ENCODE data around the gene FAM117B.

The FAM117B gene

DNA sequence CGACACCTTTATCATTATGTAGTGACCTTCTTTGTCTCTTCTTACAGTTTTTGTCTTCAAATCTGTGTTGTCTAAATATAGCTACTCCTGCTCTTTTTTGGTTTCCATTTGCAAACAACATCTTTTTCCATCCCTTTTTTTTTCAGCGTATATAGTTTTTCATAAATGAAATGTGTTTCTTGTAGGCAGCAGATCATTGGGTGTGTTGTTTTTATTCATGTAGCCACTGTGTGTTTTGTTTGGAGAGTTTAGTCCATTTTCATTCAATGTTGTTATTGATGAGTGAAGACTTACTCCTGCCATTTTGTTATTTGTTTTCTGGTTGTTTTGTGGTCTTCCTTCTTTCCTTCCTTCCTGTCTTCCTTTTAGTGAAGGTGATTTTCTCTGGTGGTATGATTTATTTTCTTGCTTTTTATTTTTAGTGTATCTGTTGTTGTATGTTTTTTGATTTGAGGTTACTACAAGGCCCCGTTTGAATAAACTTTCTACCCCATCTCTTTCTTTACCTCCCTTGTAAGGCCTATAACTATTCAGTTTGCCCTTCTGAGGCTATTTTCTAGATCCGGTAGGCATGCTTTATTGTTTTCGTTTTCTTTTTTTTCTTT, 81.4 kb downstream of the FAM117B start:
- H3K36me3 ChIP-seq (ENCODE audit: insufficient read depth, low read depth, low read length) = no peaks in the 10 kb centered on the region
- H3K9ac ChIP-seq (ENCODE audit: low read depth, low read length) = no peak overlapping the region
- no peaks in the 10 kb centered on the region for H3K4me1 ChIP-seq (ENCODE audit: insufficient read depth, low read length)
- H3K9me3 ChIP-seq (ENCODE audit: insufficient read depth, low read depth, low read length) = peaks cover 4% of the 10 kb centered on the region; the same call in 1 of the 2 replicates
- H3K27ac ChIP-seq (ENCODE audit: low read length) = no peak overlapping the region
- H3K27me3 ChIP-seq (ENCODE audit: insufficient read depth, low read length) = no peaks in the 10 kb centered on the region
- no peak overlapping the region for H3K4me3 ChIP-seq (ENCODE audit: low read length)

DNA sequence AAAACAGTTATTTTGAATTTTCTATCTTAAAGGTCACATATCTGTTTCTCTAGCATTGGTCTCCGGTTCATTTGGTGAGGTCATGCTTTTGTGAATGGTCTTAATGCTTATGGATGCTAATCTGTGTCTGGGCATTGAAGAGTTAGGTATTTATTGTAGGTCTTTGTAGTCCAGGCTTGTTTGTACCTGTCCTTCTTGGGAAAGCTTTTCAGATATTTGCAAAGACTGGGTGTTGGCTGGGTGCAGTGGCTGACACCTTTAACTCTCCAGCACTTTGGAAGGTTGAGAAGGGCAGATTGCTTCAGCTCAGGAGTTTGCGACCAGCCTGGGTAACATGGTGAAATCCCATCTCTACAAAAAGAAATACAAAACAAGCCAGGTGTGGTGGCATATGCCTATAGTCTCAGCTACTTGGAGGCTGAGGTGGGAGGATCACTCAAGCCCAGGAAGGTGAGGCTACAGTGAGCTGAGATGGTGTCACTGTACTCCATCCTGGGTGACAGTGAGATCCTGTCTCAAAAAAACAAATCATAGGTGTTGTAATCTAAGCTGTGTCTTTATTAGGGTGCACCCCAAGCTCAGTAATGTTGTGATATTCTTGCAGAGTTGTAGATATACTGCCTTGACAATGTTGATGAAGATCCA, 82.3 kb downstream of the FAM117B start:
- Histone ChIP-seq H3K9me3 (ENCODE audit: insufficient read depth, low read depth, low read length) (peaks cover 4% of the 10 kb centered on the region; the same call in 1 of the 2 replicates), H3K36me3 (ENCODE audit: insufficient read depth, low read depth, low read length) (no peaks in the 10 kb centered on the region), H3K9ac (ENCODE audit: low read depth, low read length) (no peak overlapping the region), H3K4me3 (ENCODE audit: low read length) (no peak overlapping the region), H3K27me3 (ENCODE audit: insufficient read depth, low read length) (no peaks in the 10 kb centered on the region), H3K4me1 (ENCODE audit: insufficient read depth, low read length) (no peaks in the 10 kb centered on the region), H3K27ac (ENCODE audit: low read length) (no peak overlapping the region)

- Histone ChIP-seq H3K27me3 (ENCODE audit: insufficient read depth, low read length) (no peaks in the 10 kb centered on the region), H3K9me3 (ENCODE audit: insufficient read depth, low read depth, low read length) (peaks cover 4% of the 10 kb centered on the region; the same call in 1 of the 2 replicates), H3K4me3 (ENCODE audit: low read length) (no peak overlapping the region), H3K4me1 (ENCODE audit: insufficient read depth, low read length) (no peaks in the 10 kb centered on the region), H3K9ac (ENCODE audit: low read depth, low read length) (no peak overlapping the region), H3K27ac (ENCODE audit: low read length) (no peak overlapping the region), H3K36me3 (ENCODE audit: insufficient read depth, low read depth, low read length) (no peaks in the 10 kb centered on the region)
Observed at GRCh38 chr2:202717598-202718310, 83.0 kb downstream of the FAM117B start.

DNA sequence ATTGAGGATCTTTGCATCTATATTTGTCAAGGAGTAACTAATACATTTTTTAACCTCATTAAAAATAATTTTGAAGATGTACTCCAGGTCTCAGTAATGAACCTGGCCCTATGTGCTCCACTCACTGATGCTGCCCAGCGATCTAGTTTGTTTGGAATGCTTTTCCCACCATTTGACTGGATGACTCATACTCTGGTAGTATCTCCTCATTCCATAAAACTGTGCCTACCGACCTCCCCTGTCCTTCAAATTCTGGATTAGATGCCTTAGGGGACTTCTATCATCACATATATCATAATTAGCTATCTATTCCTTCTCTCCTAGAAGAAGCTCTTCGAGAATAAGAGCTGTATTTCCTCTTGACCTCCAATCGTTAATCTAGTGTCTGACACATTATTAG, 83.8 kb downstream of the FAM117B start:
- Histone ChIP-seq H3K4me1 (ENCODE audit: insufficient read depth, low read length) (no peaks in the 10 kb centered on the region), H3K4me3 (ENCODE audit: low read length) (no peak overlapping the region), H3K27me3 (ENCODE audit: insufficient read depth, low read length) (no peaks in the 10 kb centered on the region), H3K36me3 (ENCODE audit: insufficient read depth, low read depth, low read length) (no peaks in the 10 kb centered on the region), H3K27ac (ENCODE audit: low read length) (no peak overlapping the region), H3K9ac (ENCODE audit: low read depth, low read length) (no peak overlapping the region), H3K9me3 (ENCODE audit: insufficient read depth, low read depth, low read length) (no peaks in the 10 kb centered on the region)

GRCh38 chr2:202720226-202720625, 85.5 kb downstream of the FAM117B start:
- Histone ChIP-seq H3K27ac (ENCODE audit: low read length) (no peak overlapping the region), H3K36me3 (ENCODE audit: insufficient read depth, low read depth, low read length) (no peaks in the 10 kb centered on the region), H3K9me3 (ENCODE audit: insufficient read depth, low read depth, low read length) (no peaks in the 10 kb centered on the region), H3K27me3 (ENCODE audit: insufficient read depth, low read length) (no peaks in the 10 kb centered on the region), H3K9ac (ENCODE audit: low read depth, low read length) (no peak overlapping the region), H3K4me3 (ENCODE audit: low read length) (no peak overlapping the region), H3K4me1 (ENCODE audit: insufficient read depth, low read length) (no peaks in the 10 kb centered on the region)

DNA sequence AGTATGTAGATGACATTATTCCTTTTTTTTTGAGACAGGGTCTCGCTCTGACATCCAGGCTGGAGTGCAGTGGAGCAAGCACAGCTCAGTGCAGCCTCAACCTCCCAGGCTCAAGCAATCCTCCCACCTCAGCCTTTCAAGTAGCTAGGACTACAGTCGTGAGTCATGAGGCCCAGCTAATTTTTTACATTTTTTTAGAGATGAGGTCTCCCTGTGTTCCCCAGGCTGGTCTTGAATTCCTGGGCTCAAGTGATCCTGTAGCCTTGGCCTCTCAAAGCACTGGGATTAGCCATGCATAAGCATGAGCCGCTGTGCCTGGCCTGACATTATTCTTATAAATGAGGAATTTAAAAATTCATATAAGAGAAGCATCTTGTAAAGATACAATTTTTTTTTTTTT, 86.9 kb downstream of the FAM117B start:
- H3K4me1 ChIP-seq (ENCODE audit: insufficient read depth, low read length) = no peaks in the 10 kb centered on the region
- no peak overlapping the region for H3K27ac ChIP-seq (ENCODE audit: low read length)
- no peak overlapping the region for H3K9ac ChIP-seq (ENCODE audit: low read depth, low read length)
- no peak overlapping the region for H3K4me3 ChIP-seq (ENCODE audit: low read length)
- H3K27me3 ChIP-seq (ENCODE audit: insufficient read depth, low read length) = no peaks in the 10 kb centered on the region
- H3K9me3 ChIP-seq (ENCODE audit: insufficient read depth, low read depth, low read length) = no peaks in the 10 kb centered on the region
- H3K36me3 ChIP-seq (ENCODE audit: insufficient read depth, low read depth, low read length) = peaks cover 9% of the 10 kb centered on the region; the same call in 1 of the 2 replicates

DNA sequence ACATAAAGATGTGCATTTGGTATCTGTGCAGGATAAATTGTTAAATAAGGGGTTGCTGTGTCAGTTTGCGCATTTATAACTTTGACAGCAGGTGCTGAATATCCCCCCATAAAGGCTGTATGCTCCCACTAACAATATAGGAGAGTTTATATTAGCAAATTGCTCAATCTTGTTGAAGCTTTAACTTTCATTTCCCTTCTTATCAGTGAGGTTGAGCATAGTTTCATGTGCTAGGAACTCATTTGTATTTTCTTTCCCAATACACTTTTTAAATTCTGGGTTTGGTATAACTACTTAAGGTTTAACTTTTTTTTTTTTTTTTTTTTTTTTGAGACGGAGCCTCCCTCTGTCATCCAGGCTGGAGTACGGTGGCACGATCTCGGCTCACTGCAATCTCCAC, 89.0 kb downstream of the FAM117B start:
- Histone ChIP-seq H3K4me1 (ENCODE audit: insufficient read depth, low read length) (no peaks in the 10 kb centered on the region), H3K27me3 (ENCODE audit: insufficient read depth, low read length) (no peaks in the 10 kb centered on the region), H3K4me3 (ENCODE audit: low read length) (no peak overlapping the region), H3K36me3 (ENCODE audit: insufficient read depth, low read depth, low read length) (peaks cover 13% of the 10 kb centered on the region; the same call in 1 of the 2 replicates), H3K9ac (ENCODE audit: low read depth, low read length) (no peak overlapping the region), H3K27ac (ENCODE audit: low read length) (no peak overlapping the region), H3K9me3 (ENCODE audit: insufficient read depth, low read depth, low read length) (no peaks in the 10 kb centered on the region)

DNA sequence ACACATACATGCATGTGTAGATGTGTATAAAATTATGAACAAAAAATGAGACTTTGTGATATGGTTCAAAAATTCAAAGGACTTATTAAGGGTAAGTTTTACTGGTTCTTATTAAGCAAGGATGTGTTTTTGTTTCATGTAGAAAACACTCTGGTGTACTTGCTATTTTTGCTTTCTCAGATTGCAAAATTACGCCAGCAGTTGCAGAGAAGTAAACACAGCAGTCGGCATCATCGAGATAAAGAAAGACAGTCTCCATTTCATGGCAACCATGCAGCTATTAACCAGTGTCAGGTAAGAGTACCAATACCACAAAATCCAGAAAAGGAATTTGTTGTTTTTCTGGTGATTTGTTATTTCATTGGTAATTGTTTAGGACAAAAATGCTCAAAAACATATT, 91.3 kb downstream of the FAM117B start:
- Histone ChIP-seq H3K27ac (ENCODE audit: low read length) (no peak overlapping the region), H3K27me3 (ENCODE audit: insufficient read depth, low read length) (no peaks in the 10 kb centered on the region), H3K9me3 (ENCODE audit: insufficient read depth, low read depth, low read length) (no peaks in the 10 kb centered on the region), H3K9ac (ENCODE audit: low read depth, low read length) (no peak overlapping the region), H3K4me1 (ENCODE audit: insufficient read depth, low read length) (no peaks in the 10 kb centered on the region), H3K36me3 (ENCODE audit: insufficient read depth, low read depth, low read length) (peaks cover 20% of the 10 kb centered on the region), H3K4me3 (ENCODE audit: low read length) (no peak overlapping the region)

DNA sequence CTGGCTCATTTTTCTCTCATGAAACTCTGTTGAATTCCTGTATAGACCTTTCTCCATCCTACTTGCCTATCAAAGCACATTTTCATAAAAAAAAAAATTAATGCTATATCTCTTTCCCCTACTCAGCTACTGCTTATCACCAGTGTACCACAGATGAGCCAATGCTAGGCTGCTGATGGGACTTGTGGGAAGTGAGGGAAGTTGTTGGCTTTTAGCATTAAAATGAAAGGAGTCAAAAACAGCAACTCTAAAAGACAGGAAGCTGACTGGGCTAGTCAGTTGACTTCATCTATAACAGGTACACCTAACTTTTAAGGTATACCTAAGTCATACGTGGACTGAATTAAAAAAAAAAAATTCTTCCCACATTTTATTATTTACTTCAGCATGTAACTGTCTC, 102.1 kb downstream of the FAM117B start:
- Histone ChIP-seq H3K4me1 (ENCODE audit: insufficient read depth, low read length) (no peaks in the 10 kb centered on the region), H3K9me3 (ENCODE audit: insufficient read depth, low read depth, low read length) (no peaks in the 10 kb centered on the region), H3K9ac (ENCODE audit: low read depth, low read length) (no peak overlapping the region), H3K27ac (ENCODE audit: low read length) (no peak overlapping the region), H3K36me3 (ENCODE audit: insufficient read depth, low read depth, low read length) (peaks cover 11% of the 10 kb centered on the region), H3K4me3 (ENCODE audit: low read length) (no peak overlapping the region), H3K27me3 (ENCODE audit: insufficient read depth, low read length) (no peaks in the 10 kb centered on the region)

DNA sequence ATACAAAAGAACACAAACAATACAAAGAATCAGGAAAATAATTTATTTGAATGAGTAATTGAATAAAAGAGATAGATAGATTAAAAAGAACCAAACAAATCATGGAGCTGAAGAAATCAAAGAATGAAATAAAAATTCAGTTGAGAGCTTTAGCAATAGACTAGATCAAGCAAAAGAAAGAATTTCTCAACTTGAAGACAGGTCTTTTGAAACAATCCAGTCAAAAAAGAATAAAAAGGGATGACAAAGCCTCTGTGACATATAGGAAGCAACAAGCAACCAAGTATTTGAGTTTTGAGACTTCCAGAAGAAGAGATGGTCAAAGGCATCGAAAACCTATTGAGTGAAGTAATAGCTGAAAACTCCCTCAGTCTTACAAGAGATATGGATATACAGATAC, 108.8 kb downstream of the FAM117B start:
- no peaks in the 10 kb centered on the region for H3K9me3 ChIP-seq (ENCODE audit: insufficient read depth, low read depth, low read length)
- H3K36me3 ChIP-seq (ENCODE audit: insufficient read depth, low read depth, low read length) = no peaks in the 10 kb centered on the region

DNA sequence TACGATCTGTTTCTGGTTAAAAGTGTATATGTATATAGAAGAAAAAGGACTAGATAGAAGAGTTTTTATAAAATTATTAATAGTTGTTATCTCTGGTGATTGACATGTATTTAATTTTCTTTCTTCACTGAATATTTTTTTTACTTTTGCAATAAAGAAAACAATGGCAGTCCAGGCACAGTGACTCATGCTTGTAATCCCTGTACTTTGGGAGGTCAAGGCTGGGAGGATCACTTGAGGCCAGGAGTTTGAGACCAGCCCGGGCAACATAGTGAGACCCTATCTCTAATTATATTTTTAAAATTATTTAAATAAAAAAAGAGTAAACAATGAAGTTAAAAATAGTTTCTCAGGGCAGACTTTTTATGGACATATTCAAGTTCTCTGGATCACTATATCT, 114.7 kb downstream of the FAM117B start:
- Histone ChIP-seq H3K4me3 (ENCODE audit: low read length) (no peak overlapping the region), H3K27me3 (ENCODE audit: insufficient read depth, low read length) (no peaks in the 10 kb centered on the region), H3K9me3 (ENCODE audit: insufficient read depth, low read depth, low read length) (no peaks in the 10 kb centered on the region), H3K9ac (ENCODE audit: low read depth, low read length) (no peak overlapping the region), H3K27ac (ENCODE audit: low read length) (no peak overlapping the region), H3K4me1 (ENCODE audit: insufficient read depth, low read length) (no peaks in the 10 kb centered on the region), H3K36me3 (ENCODE audit: insufficient read depth, low read depth, low read length) (no peaks in the 10 kb centered on the region)

More for the DNA sequence above, 108.8 kb downstream of the FAM117B start:
- Histone ChIP-seq H3K27ac (ENCODE audit: low read length) (no peak overlapping the region), H3K4me1 (ENCODE audit: insufficient read depth, low read length) (no peaks in the 10 kb centered on the region), H3K27me3 (ENCODE audit: insufficient read depth, low read length) (no peaks in the 10 kb centered on the region), H3K4me3 (ENCODE audit: low read length) (no peak overlapping the region), H3K9ac (ENCODE audit: low read depth, low read length) (no peak overlapping the region)
